Small intestine (tissue), 7 donors: ENCODE measurements around the gene GNAL. TPM values are rescaled to one million over a fixed set of nuclear protein-coding genes. Genes with fewer than 3 reads are reported as not detected.

Experiments
- DNase-seq, 2 donors: peaks; one replicate each; pipeline versions ENCODE4 v3.0.0 to v3.0.0-alpha.2; 2013
- FAIRE-seq: peaks from 2 replicates; lab custom pipeline; 2012; peaks lifted over from hg19 to GRCh38; lab: Jason Lieb, UNC
- H3K27ac ChIP-seq, 3 donors: one replicate each; pipeline ENCODE4 v1.5.1; 2013; ENCODE audit warnings: low read length in 2 of 3, mild to moderate bottlenecking in 2 of 3, control low read depth in 1 of 3, inconsistent platforms in 1 of 3, low read depth in 1 of 3, moderate library complexity in 1 of 3
- H3K27me3 ChIP-seq, 3 donors: one replicate each; pipeline ENCODE4 v1.6.1; 2013; ENCODE audit warnings: low read length in 3 of 3, inconsistent platforms in 1 of 3; ENCODE audit not compliant: control insufficient read depth in 3 of 3, insufficient read depth in 3 of 3
- H3K36me3 ChIP-seq, 3 donors: one replicate each; pipeline ENCODE4 v1.6.1; 2013; ENCODE audit warnings: low read length in 3 of 3, inconsistent platforms in 1 of 3, low read depth in 1 of 3, mild to moderate bottlenecking in 1 of 3, moderate library complexity in 1 of 3; ENCODE audit not compliant: control insufficient read depth in 3 of 3, insufficient read depth in 2 of 3
- H3K4me1 ChIP-seq, 3 donors: one replicate each; pipeline ENCODE4 v1.6.1; 2013; ENCODE audit warnings: low read length in 2 of 3, inconsistent platforms in 1 of 3, low read depth in 1 of 3, mild to moderate bottlenecking in 1 of 3, moderate library complexity in 1 of 3; ENCODE audit not compliant: control insufficient read depth in 3 of 3, insufficient read depth in 2 of 3
- H3K4me3 ChIP-seq, 3 donors: one replicate each; pipeline ENCODE4 v1.5.1; 2013; ENCODE audit warnings: low read length in 3 of 3, control low read depth in 1 of 3, inconsistent platforms in 1 of 3, low read depth in 1 of 3, mild to moderate bottlenecking in 1 of 3, moderate library complexity in 1 of 3
- H3K9me3 ChIP-seq, 2 donors: one replicate each; pipeline ENCODE4 v1.6.1; 2013; ENCODE audit warnings: low read depth in 1 of 2, low read length in 1 of 2; ENCODE audit not compliant: control insufficient read depth in 2 of 2, insufficient read depth in 1 of 2
- WGBS, 3 donors: extraction: QIAGEN DNeasy Blood & Tissue Kit; methylation state at CpG; one replicate each; pipeline ENCODE4 v1.1.7; 2013; 5-methylcytosine and 5-hydroxymethylcytosine counted together
- polyA plus RNA-seq, 4 donors: library from polyadenylated mRNA; stranded (reverse) in 3 of 4; unstranded in 1 of 4; fragments of 200-250 nt in 3 of 4; fragments of 120-200 nt in 1 of 4; gene quantifications; one replicate each; pipeline versions ENCODE4 v1.2.1 to v1.2.3, GENCODE V29; 2013
- donor health status: healthy with polysubstance abuse.
- donor health status: control.
- donor health status: control.
- donor health status: Bipolar disorder and iron deficiency.
- donor health status: healthy.

The GNAL gene
- polyA plus RNA-seq, 4 donors, result 0.45 to 6.4 (median 1.4) TPM

DNA sequence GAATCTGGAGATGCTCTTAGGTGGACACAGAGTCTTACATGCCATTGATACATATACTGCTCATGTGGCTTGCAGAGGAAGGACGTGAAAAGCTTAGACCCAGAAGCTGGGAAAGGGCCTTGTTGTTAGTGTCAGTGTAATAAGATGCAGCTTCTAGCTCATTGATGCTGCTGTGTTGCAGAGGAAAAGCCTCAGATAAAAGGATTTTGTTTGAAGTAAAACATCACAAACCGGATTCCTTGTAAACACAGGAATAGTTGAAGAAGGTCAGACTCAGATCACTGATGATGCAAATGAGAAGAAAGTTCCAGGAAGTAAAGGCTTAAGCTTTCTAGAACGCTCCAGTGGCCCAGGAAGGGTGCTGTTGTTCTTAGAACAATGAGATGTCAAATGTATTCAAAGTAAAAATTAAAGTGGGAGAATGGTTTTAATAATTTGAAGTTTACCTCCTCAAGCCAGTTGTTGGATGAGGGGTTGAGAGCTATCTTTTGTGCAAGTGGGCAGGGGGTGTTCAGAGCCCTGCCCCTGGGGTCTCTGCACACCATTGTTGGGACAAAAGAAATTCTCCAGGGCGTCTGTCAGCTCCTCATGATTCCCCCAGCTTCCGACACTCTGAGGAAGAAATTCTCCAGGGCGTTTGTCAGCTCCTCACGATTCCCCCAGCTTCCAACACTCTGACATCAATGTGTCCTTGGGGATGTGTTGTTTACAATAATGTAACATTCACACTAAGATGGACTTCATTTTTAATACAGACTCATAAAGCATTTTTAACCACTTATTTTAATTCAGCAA lies 100.8 kb downstream of the GNAL start:
- FAIRE-seq (no peak), DNase-seq (peak in 1 of 2 donors; percentile 6)
- H3K4me3 ChIP-seq, result no peak overlapping the region
- H3K27ac ChIP-seq, result no peak overlapping the region
- H3K9me3 ChIP-seq, result no peaks in the 10 kb centered on the region
- no peaks in the 10 kb centered on the region for H3K36me3 ChIP-seq
- 48 to 62% (median 50%) methylated on average over 7 of the region's 7 CpGs for WGBS, 3 donors
- H3K4me1 ChIP-seq, result no peaks in the 10 kb centered on the region
- H3K27me3 ChIP-seq, result peaks cover 0 to 3% (median 0%) of the 10 kb centered on the region in 3 donors

DNA sequence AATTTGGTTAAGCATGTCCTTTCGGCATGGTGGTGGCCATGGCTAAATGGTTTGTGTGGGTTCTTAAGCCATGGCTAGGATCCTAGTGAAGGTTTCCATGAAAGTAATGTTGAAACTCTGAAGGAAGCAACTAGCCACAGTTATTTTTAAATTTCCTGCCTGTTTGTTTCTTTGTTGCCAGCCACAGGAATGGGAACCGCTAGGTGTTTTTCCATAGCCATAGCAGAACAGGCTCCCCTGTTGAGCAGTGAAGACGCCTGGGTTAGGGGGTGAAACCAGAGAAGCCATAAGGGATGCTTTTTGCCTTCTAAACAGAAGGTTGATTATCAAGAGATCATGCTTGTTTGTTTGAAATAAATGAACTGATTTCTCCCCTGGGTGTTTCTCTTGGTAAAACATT lies 102.1 kb downstream of the GNAL start:
- H3K27ac ChIP-seq, result no peak overlapping the region
- DNase-seq (no peak), FAIRE-seq (no peak)
- no peaks in the 10 kb centered on the region for H3K9me3 ChIP-seq
- no peaks in the 10 kb centered on the region for H3K4me1 ChIP-seq
- no peaks in the 10 kb centered on the region for H3K27me3 ChIP-seq
- H3K36me3 ChIP-seq, result no peaks in the 10 kb centered on the region
- 72 to 86% (median 73%) methylated on average over 3 of the region's 3 CpGs for WGBS, 3 donors
- H3K4me3 ChIP-seq, result no peak overlapping the region

GRCh38 chr18:11792632-11793031 lies 103.6 kb downstream of the GNAL start:
- Histone ChIP-seq H3K9me3 (no peaks in the 10 kb centered on the region), H3K4me3 (no peak overlapping the region), H3K4me1 (no peaks in the 10 kb centered on the region), H3K36me3 (no peaks in the 10 kb centered on the region), H3K27ac (no peak overlapping the region), H3K27me3 (no peaks in the 10 kb centered on the region)
- FAIRE-seq (no peak), DNase-seq (no peak)

DNA sequence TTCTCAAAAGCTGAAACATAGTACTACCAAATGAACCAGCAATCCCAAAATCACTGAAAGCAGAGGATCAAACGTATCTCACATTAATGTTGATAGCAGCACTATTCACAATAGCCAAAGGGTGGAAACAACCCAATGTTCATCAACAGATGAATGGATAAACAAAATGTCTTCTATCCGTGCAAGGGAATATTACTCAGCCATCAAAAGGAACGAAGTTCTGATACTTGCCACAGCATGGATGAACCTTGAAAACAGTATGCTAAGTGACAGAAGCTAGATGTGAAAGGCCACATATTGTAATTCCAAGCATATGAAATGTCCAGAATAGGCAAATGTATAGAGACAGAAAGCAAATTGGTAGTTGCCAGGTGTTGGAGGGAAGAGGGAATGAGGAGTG lies 105.1 kb downstream of the GNAL start:
- no peaks in the 10 kb centered on the region for H3K4me1 ChIP-seq
- no peaks in the 10 kb centered on the region for H3K9me3 ChIP-seq
- no peak overlapping the region for H3K4me3 ChIP-seq
- FAIRE-seq (no peak), DNase-seq (no peak)
- H3K27ac ChIP-seq, result no peak overlapping the region
- no peaks in the 10 kb centered on the region for H3K27me3 ChIP-seq
- H3K36me3 ChIP-seq, result no peaks in the 10 kb centered on the region
- 81 to 90% (median 85%) methylated on average over 3 of the region's 3 CpGs for WGBS, 3 donors

GRCh38 chr18:11795916-11796315 lies 106.9 kb downstream of the GNAL start:
- DNase-seq, result no peak
- H3K9me3 ChIP-seq, result no peaks in the 10 kb centered on the region
- H3K4me3 ChIP-seq, result no peak overlapping the region
- H3K27ac ChIP-seq, result no peak overlapping the region
- H3K4me1 ChIP-seq, result no peaks in the 10 kb centered on the region
- no peaks in the 10 kb centered on the region for H3K36me3 ChIP-seq
- no peaks in the 10 kb centered on the region for H3K27me3 ChIP-seq
- FAIRE-seq, result no peak
- 91 to 92% (median 92%) methylated on average over 6 of the region's 6 CpGs for WGBS, 3 donors

DNA sequence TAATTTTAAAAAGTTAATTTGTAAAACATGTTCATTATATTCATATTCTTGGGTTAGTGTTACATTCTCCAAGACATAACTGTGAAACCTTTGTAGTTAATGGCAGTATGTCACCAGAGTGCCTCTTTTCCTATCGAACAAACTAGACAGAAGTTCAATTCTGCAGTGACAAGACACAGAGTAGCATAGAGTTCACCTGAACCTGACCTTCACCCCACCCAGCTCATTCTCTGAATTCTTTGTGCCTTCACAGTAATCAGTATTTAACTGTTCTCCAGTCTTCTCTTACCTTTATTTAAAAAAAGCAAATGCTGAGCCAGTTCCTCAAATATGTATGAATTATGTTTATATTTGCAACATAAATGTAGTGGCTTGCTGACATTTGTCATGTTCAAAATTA lies 109.2 kb downstream of the GNAL start:
- H3K9me3 ChIP-seq, result no peaks in the 10 kb centered on the region
- H3K4me3 ChIP-seq, result no peak overlapping the region
- H3K4me1 ChIP-seq, result no peaks in the 10 kb centered on the region
- WGBS, 3 donors, result 35 to 45% (median 45%) methylated on average over 1 of the region's 1 CpG
- H3K36me3 ChIP-seq, result no peaks in the 10 kb centered on the region
- DNase-seq, result no peak
- no peak for FAIRE-seq
- no peak overlapping the region for H3K27ac ChIP-seq
- H3K27me3 ChIP-seq, result no peaks in the 10 kb centered on the region

- FAIRE-seq (no peak), DNase-seq (no peak)
- no peaks in the 10 kb centered on the region for H3K36me3 ChIP-seq
- no peak overlapping the region for H3K4me3 ChIP-seq
- no peaks in the 10 kb centered on the region for H3K4me1 ChIP-seq
- 77 to 85% (median 77%) methylated on average over 2 of the region's 2 CpGs for WGBS, 3 donors
- no peaks in the 10 kb centered on the region for H3K27me3 ChIP-seq
- H3K27ac ChIP-seq, result no peak overlapping the region
- no peaks in the 10 kb centered on the region for H3K9me3 ChIP-seq
These were observed 110.0 kb downstream of the GNAL start for GRCh38 chr18:11799066-11799465.

DNA sequence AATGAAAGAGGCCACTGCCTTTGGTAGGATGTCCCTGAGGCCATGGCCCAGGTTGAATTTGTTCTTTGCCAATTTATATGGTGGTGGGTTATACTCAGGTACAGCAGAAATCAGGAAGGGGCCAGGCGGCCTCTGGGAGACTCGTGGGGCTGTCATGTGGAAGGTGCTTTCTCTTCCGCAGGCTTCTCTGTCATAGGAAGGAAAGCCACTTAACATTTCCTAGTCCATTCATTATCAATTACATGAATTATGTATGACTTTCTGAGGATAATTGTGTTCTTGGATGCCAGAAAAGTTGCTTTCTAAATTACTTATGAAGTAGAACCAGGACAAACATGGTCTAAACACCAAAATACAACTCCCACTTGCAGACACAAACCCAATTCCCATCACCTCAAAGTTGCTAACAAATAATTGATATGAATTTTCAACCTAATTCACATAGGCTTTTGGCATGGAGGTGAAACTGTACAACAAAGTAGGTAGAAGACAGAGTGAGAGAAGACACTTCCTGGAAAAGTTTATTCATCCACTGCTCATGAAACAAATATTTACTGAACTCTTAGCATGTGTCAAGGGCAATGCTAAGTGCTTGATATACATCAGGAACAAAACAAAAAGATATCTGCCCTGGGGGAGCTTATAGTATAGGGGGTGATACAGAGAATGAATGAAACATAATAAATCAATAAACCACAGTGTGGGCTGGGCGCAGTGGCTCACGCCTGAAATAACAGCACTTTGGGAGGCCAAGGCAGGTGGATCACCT lies 111.7 kb downstream of the GNAL start:
- H3K36me3 ChIP-seq, result no peaks in the 10 kb centered on the region
- DNase-seq, result no peak
- FAIRE-seq, result no peak
- H3K4me1 ChIP-seq, result no peaks in the 10 kb centered on the region
- H3K27me3 ChIP-seq, result no peaks in the 10 kb centered on the region
- H3K4me3 ChIP-seq, result no peak overlapping the region
- H3K27ac ChIP-seq, result no peak overlapping the region
- H3K9me3 ChIP-seq, result no peaks in the 10 kb centered on the region
- 59 to 68% (median 67%) methylated on average over 5 of the region's 5 CpGs for WGBS, 3 donors
